MM.1S (cell line): ENCODE results near the gene MSI2.

Source experiments
- DNase-seq: peaks from one replicate; pipeline ENCODE4 v3.0.0-alpha.2; 2015
- H2AFZ ChIP-seq: fragments of 300-600 bp; sonication (generic); 2 replicates; pipeline ENCODE4 v1.6.0; 2016; ENCODE audit warnings: antibody characterized with exemption, low read length
- H3F3A ChIP-seq: fragments of 300-600 bp; sonication (generic); 2 replicates; pipeline ENCODE4 v1.6.1; 2016; ENCODE audit warnings: mild to moderate bottlenecking, antibody characterized with exemption, low read length, moderate library complexity, mixed read lengths; ENCODE audit not compliant: insufficient read depth
- H3K27ac ChIP-seq: fragments of 300-600 bp; sonication (generic); 2 replicates; pipeline ENCODE4 v1.5.1; 2016; ENCODE audit warnings: mild to moderate bottlenecking, low read length
- H3K27me3 ChIP-seq: fragments of 300-600 bp; sonication (generic); replicated peaks from 2 replicates; pipeline ENCODE4 v1.6.0; 2016; ENCODE audit warnings: low read length; ENCODE audit not compliant: insufficient read depth
- H3K36me3 ChIP-seq: fragments of 300-600 bp; sonication (generic); replicated peaks from 2 replicates; pipeline ENCODE4 v1.6.1; 2016; ENCODE audit warnings: mild to moderate bottlenecking, low read length, mixed read lengths; ENCODE audit not compliant: insufficient read depth
- H3K4me1 ChIP-seq: fragments of 300-600 bp; sonication (generic); 2 replicates; pipeline ENCODE4 v1.6.1; 2016; ENCODE audit warnings: low read length, mixed read lengths
- H3K4me2 ChIP-seq: fragments of 300-600 bp; sonication (generic); 2 replicates; pipeline ENCODE4 v1.6.0; 2016; ENCODE audit warnings: low read depth, low read length
- H3K4me3 ChIP-seq: fragments of 300-600 bp; sonication (generic); 2 replicates; pipeline ENCODE4 v1.5.1; 2016; ENCODE audit warnings: low read length, mixed read lengths
- H3K79me2 ChIP-seq: fragments of 300-600 bp; sonication (generic); 2 replicates; pipeline ENCODE4 v1.6.1; 2016; ENCODE audit warnings: mixed run types, low read length, mixed read lengths
- H3K9ac ChIP-seq: fragments of 300-600 bp; sonication (generic); 2 replicates; pipeline ENCODE4 v1.6.1; 2016; ENCODE audit warnings: low read length, mixed read lengths
- H3K9me2 ChIP-seq: fragments of 300-600 bp; sonication (generic); replicated peaks from 2 replicates; pipeline ENCODE4 v1.6.1; 2016; ENCODE audit warnings: mild to moderate bottlenecking, low read length, mixed read lengths; ENCODE audit not compliant: insufficient read depth
- H3K9me3 ChIP-seq: fragments of 300-600 bp; sonication (generic); replicated peaks from 2 replicates; pipeline ENCODE4 v1.6.1; 2016; ENCODE audit warnings: mild to moderate bottlenecking, low read length, mixed read lengths; ENCODE audit not compliant: insufficient read depth
- H4K20me1 ChIP-seq: fragments of 300-600 bp; sonication (generic); 2 replicates; pipeline ENCODE4 v1.6.1; 2016; ENCODE audit warnings: mild to moderate bottlenecking, low read length, moderate library complexity, mixed read lengths; ENCODE audit not compliant: insufficient read depth
- CTCF ChIP-seq: fragments of 300-600 bp; sonication (generic); IDR thresholded peaks from 2 replicates; pipeline ENCODE4 v1.5.1; 2016; ENCODE audit warnings: antibody characterized with exemption, low read length, mixed read lengths
- EZH2 ChIP-seq: fragments of 300-600 bp; sonication (generic); optimal IDR thresholded peaks from 2 replicates; pipeline ENCODE3; 2017; ENCODE audit warnings: low read depth, mild to moderate bottlenecking, antibody characterized with exemption, low read length, mixed read lengths
- EZH2phosphoT487 ChIP-seq: fragments of 300-600 bp; sonication (generic); IDR thresholded peaks from 2 replicates; pipeline ENCODE4 v1.6.1; 2018; ENCODE audit warnings: antibody characterized with exemption, low read length

The MSI2 gene

GRCh38 chr17:57447990-57448758 is 191.9 kb downstream of the MSI2 start:
- Histone ChIP-seq H3K9ac (no peak overlapping the region), H3K4me2 (no peak overlapping the region), H3K36me3 (no peaks in the 10 kb centered on the region), H3K4me1 (no peaks in the 10 kb centered on the region), H2AFZ (no peak overlapping the region), H3K9me3 (no peaks in the 10 kb centered on the region), H3K9me2 (no peaks in the 10 kb centered on the region), H3K79me2 (peaks cover 49% of the 10 kb centered on the region), H3K27me3 (no peaks in the 10 kb centered on the region), H4K20me1 (no peaks in the 10 kb centered on the region; the same call in 1 of the 2 replicates), H3K4me3 (no peak overlapping the region), H3K27ac (no peak overlapping the region), H3F3A (no peaks in the 10 kb centered on the region)
- no peak for TF ChIP-seq EZH2
- TF ChIP-seq CTCF, result no peak
- no peak for TF ChIP-seq EZH2phosphoT487
- DNase-seq, result no peak

GRCh38 chr17:57448759-57449283 is 192.5 kb downstream of the MSI2 start:
- Histone ChIP-seq H3K9me2 (no peaks in the 10 kb centered on the region), H2AFZ (no peak overlapping the region), H3K4me1 (no peaks in the 10 kb centered on the region), H3K27ac (no peak overlapping the region), H3K4me2 (no peak overlapping the region), H3K79me2 (peaks cover 46% of the 10 kb centered on the region), H3K9ac (no peak overlapping the region), H3K4me3 (no peak overlapping the region), H3K9me3 (no peaks in the 10 kb centered on the region), H3K36me3 (no peaks in the 10 kb centered on the region), H3K27me3 (no peaks in the 10 kb centered on the region), H4K20me1 (no peaks in the 10 kb centered on the region; the same call in 1 of the 2 replicates), H3F3A (no peaks in the 10 kb centered on the region)
- TF ChIP-seq EZH2phosphoT487 (no peak), CTCF (no peak), EZH2 (no peak)
- no peak for DNase-seq

DNA sequence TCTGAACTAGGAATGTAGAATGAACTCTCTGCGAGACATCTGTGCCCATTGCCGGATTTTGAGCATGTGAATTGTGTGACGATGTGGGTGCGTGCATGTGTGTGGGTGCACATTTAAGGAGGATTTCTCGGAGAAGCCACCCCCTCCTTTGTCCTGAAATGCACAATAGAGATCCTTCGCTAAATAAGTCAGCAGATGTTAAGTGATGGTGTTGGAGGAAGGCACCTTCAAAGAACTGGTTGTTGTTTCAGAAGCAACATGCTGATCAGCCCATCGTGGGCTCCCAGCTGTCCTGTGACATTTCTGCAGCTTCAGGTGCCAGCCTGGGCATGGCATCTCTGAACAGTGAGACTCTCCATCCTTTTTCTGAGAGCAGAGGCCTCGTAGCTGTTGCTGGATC is 194.9 kb downstream of the MSI2 start:
- H3K9me2 ChIP-seq, result no peaks in the 10 kb centered on the region

More for the DNA sequence above, 194.9 kb downstream of the MSI2 start:
- H3K27ac ChIP-seq, result no peak overlapping the region
- H3K36me3 ChIP-seq, result no peaks in the 10 kb centered on the region
- H4K20me1 ChIP-seq, result no peaks in the 10 kb centered on the region
- no peaks in the 10 kb centered on the region for H3F3A ChIP-seq
- no peak overlapping the region for H3K4me3 ChIP-seq
- H3K9me3 ChIP-seq, result no peaks in the 10 kb centered on the region
- H3K79me2 ChIP-seq, result peaks cover 33% of the 10 kb centered on the region
- no peaks in the 10 kb centered on the region for H3K4me1 ChIP-seq
- TF ChIP-seq EZH2phosphoT487 (no peak), CTCF (no peak), EZH2 (no peak)
- no peak overlapping the region for H3K9ac ChIP-seq
- no peaks in the 10 kb centered on the region for H3K27me3 ChIP-seq
- no peak for DNase-seq
- no peak overlapping the region for H2AFZ ChIP-seq
- H3K4me2 ChIP-seq, result no peak overlapping the region
